NCI-H226 (cell line): ENCODE data around the gene TMEM184B.

Experiments
- DNase-seq: peaks from one replicate; pipeline ENCODE4 v3.0.0-alpha.2; 2015

Gene TMEM184B

DNA sequence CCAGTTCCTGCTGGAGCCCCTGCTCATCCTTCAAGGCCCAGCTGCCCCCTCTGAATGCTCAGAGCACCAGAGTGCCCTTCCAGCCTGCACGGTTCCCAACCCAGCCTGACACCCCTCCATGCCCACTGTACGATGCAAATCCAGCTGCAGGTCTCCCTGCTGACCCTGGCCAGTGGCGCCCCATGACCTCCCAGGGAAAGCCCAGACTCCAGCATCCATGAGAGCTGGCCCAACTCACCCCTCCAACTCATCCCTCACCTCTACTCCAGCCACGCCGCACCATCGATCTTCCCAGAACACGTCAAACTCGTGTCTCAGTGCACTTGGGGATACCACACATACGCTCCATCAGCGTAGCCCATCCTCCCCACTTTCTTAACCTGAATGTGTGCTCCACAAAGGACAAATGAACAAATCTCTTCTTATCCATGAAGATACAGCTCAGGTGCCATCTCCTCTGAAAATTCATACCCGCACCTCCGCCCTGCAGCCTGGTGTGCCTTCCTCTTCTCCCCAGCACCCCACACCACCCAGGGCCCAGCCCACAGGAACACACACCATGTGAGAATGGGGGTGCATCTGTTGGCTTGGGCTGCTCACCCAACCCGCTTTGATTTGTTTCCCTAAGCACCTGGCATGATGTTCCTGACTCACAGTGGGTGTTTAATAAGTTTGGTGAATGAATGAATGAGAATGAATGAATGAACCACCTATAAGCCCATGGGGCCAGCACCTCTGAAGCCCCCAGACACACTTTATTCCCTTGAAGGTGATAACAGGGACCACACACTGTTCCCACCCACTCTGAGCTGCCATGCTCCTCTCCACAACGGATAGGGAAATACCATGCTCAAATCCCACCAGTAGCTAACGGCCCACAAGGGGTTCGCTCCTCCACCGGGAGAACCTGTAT, 97.3 kb downstream of the TMEM184B start:
- DNase-seq = no peak

- no peak for DNase-seq
These were observed 98.2 kb downstream of the TMEM184B start for GRCh38 chr22:38174626-38175025.

GRCh38 chr22:38173641-38173906, 99.2 kb downstream of the TMEM184B start:
- no peak for DNase-seq

GRCh38 chr22:38172832-38173640, 99.8 kb downstream of the TMEM184B start:
- DNase-seq = no peak

- DNase-seq = no peak
These were observed 100.6 kb downstream of the TMEM184B start for GRCh38 chr22:38171927-38172831.

DNA sequence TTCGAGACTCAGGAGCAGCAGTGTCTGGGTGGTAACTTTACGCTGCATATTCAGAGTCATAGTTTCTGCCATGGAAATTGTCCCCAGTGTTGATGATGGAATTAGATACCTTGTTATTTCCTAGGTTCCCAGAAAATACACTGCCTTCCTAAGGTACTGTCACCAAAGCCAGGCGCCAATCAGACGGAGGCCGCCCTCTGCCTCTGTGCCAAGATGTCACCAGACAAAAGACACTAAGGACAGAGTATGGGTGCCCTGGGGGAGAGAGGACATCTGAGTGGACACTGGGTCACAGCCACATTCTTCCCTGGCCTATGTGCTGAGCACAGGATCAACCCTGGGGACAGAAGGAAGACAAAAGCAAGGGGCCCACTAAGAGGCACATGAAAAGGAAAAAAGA, 102.3 kb downstream of the TMEM184B start:
- DNase-seq = no peak
